Central memory CD4-positive, alpha-beta T cell (primary cell): ENCODE measurements around the gene NSMCE1.
"Not testable (repeated sequence)": the region's sequence is repeated elsewhere in the genome, so short reads cannot be mapped to it uniquely, and the experiment has no call there.

ENCODE experiments used
- DNase-seq: peaks from one replicate; pipeline ENCODE4 v3.0.0; 2022

Gene NSMCE1

GRCh38 chr16:27211026-27211425, 57.5 kb downstream of the NSMCE1 start:
- DNase-seq, result no peak

- no peak for DNase-seq
These were observed 58.4 kb downstream of the NSMCE1 start for GRCh38 chr16:27210174-27210573.

GRCh38 chr16:27209591-27209990, 59.0 kb downstream of the NSMCE1 start:
- DNase-seq, result no peak

- DNase-seq, result no peak
These were observed 59.8 kb downstream of the NSMCE1 start for GRCh38 chr16:27208796-27209195.

- DNase-seq, result no peak
These were observed 60.4 kb downstream of the NSMCE1 start for GRCh38 chr16:27208081-27208680.

GRCh38 chr16:27207121-27207520, 61.5 kb downstream of the NSMCE1 start:
- DNase-seq, result not testable (repeated sequence)

- DNase-seq, result no peak
These were observed 63.0 kb downstream of the NSMCE1 start for GRCh38 chr16:27205423-27206065.

GRCh38 chr16:27204312-27204915, 64.2 kb downstream of the NSMCE1 start:
- no peak for DNase-seq

GRCh38 chr16:27203507-27204311, 64.9 kb downstream of the NSMCE1 start, which contains the start of gene KDM8:
Gene KDM8, plus strand, starts transcription at chr16:27203526. Its CDS starts 6,598 bp downstream, at chr16:27210124.
- peak; percentile 100 for DNase-seq

- DNase-seq, result no peak
These were observed 65.6 kb downstream of the NSMCE1 start for GRCh38 chr16:27202923-27203506.

- DNase-seq, result not testable (repeated sequence)
These were observed 67.7 kb downstream of the NSMCE1 start for GRCh38 chr16:27200914-27201313.

- peak; percentile 61 for DNase-seq
These were observed 68.8 kb downstream of the NSMCE1 start for GRCh38 chr16:27199736-27200135.

GRCh38 chr16:27199235-27199586, 69.4 kb downstream of the NSMCE1 start:
- DNase-seq, result no peak

GRCh38 chr16:27198451-27199234, 69.9 kb downstream of the NSMCE1 start:
- no peak for DNase-seq

GRCh38 chr16:27197004-27197403, 71.6 kb downstream of the NSMCE1 start:
- no peak for DNase-seq

GRCh38 chr16:27195941-27196595, 72.5 kb downstream of the NSMCE1 start:
- peak; percentile 89 for DNase-seq

- DNase-seq, result no peak
These were observed 73.4 kb downstream of the NSMCE1 start for GRCh38 chr16:27195076-27195741.

- DNase-seq, result no peak
These were observed 75.1 kb downstream of the NSMCE1 start for GRCh38 chr16:27193300-27193990.

GRCh38 chr16:27191352-27191924, 77.1 kb downstream of the NSMCE1 start:
- no peak for DNase-seq

GRCh38 chr16:27190316-27190871, 78.2 kb downstream of the NSMCE1 start:
- no peak for DNase-seq
